Measurements from ENCODE around the gene FBXO3. TPM values are rescaled to one million over a fixed set of nuclear protein-coding genes. Genes with fewer than 3 reads are reported as not detected.

Gene FBXO3
- total RNA-seq, 1 donor from 2014 or later, result 29.7 TPM

DNA sequence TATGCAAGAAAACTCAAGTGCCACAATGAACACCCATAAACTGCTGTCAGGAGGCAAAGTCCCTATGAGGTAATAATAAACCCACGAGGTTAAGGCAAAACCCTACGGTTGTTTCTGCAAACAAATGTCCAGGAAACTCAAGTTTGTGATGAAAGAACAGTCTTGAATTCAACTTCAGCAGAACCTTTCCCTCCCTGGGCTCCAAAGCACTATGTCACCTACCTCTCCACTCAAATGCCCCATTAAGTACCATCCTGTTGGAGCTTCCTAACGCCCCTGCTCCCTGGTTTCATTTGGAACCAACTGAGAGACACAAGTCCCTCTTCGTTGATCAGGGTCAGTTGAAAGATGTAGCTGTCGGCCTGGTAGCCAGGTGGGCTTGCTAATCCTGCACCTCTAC lies 71.1 kb downstream of the FBXO3 start:
- Histone ChIP-seq H3K36me3 (peaks cover 0 to 5% of the 10 kb centered on the region in 2 donors), H3K27ac (no peak overlapping the region), H3K4me1 (peaks cover 31% of the 10 kb centered on the region), H3K4me3 (no peak overlapping the region), H3K27me3 (no peaks in the 10 kb centered on the region), H3K9me3 (no peaks in the 10 kb centered on the region)
- TF ChIP-seq POLR2A (IDR thresholded peaks at IDR 0.05) (no peak), POLR2AphosphoS5 (IDR thresholded peaks at IDR 0.05; ENCODE audit: insufficient read depth in 1 of 2, low read depth in 1 of 2) (no peak)
- TF ChIP-seq, protein P1, sequence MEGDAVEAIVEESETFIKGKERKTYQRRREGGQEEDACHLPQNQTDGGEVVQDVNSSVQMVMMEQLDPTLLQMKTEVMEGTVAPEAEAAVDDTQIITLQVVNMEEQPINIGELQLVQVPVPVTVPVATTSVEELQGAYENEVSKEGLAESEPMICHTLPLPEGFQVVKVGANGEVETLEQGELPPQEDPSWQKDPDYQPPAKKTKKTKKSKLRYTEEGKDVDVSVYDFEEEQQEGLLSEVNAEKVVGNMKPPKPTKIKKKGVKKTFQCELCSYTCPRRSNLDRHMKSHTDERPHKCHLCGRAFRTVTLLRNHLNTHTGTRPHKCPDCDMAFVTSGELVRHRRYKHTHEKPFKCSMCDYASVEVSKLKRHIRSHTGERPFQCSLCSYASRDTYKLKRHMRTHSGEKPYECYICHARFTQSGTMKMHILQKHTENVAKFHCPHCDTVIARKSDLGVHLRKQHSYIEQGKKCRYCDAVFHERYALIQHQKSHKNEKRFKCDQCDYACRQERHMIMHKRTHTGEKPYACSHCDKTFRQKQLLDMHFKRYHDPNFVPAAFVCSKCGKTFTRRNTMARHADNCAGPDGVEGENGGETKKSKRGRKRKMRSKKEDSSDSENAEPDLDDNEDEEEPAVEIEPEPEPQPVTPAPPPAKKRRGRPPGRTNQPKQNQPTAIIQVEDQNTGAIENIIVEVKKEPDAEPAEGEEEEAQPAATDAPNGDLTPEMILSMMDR (IDR thresholded peaks at IDR 0.05), result no peak
- peak in 1 of 2 donors; percentile 83 for DNase-seq (ENCODE audit: extremely low spot score in 2 of 2)
- intact Hi-C loops (cut with DNase I), result loop anchor here (5.0 to 10.0 kb wide), 2 partner anchors 34 to 232 kb away; partner anchors contain the start of gene CD59

DNA sequence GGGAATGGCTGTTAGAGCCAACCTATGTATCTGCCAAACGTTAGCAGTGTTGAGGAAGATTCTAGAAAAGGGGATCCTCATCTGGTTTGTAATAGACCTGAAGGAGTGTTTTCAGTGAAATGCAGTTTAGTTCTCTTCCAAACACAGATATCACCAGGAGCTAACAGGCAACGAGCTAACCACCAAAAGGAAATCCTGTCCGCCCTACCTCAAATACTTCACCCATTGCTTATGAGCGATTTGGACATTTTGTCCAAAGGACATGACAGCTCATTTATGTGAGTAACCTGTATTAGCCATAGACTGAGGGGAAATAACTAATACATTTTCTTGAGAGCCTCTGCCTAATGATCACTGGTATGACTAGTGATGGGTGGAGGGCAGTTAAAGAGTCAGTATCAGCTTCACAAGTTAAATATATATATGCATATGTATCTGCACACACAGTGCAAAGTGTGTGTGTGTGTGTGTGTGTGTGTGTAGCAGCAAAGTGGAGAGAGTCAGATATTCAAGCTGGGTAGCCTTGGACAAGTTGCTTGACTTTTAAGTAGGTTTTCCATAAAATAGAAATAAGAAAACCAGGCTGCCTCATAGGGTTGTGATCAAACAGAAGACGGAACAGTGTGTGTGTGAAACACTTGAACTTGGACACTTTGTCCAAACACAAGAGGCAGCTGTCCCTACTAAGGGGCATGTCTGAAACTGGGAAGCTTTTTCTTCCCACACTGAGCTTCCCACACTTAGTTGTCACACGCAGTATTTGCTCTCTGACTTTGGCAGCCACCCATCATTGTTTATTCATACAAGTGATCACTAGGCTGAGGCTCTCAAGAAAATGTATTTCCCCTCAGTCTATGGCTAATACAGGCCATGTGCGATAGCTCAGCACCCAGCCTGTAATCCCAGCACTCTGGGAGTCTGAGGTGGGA lies 72.8 kb downstream of the FBXO3 start:
- Histone ChIP-seq H3K36me3 (no peaks in the 10 kb centered on the region), H3K4me1 (peaks cover 31% of the 10 kb centered on the region), H3K4me3 (peak overlapping the region; percentile 51 to 64), H3K27me3 (no peaks in the 10 kb centered on the region), H3K27ac (peak overlapping the region; percentile 75), H3K9me3 (no peaks in the 10 kb centered on the region)
- intact Hi-C loops (cut with DNase I), result loop anchor here (5.0 to 10.0 kb wide), 2 partner anchors 36 to 233 kb away; partner anchors contain the start of gene CD59
- TF ChIP-seq POLR2AphosphoS5 (IDR thresholded peaks at IDR 0.05; ENCODE audit: insufficient read depth in 1 of 2, low read depth in 1 of 2) (no peak), POLR2A (IDR thresholded peaks at IDR 0.05) (no peak)
- TF ChIP-seq, protein P1 (IDR thresholded peaks at IDR 0.05), result no peak
- peak in 1 of 2 donors; percentile 82 for DNase-seq (ENCODE audit: extremely low spot score in 2 of 2)

DNA sequence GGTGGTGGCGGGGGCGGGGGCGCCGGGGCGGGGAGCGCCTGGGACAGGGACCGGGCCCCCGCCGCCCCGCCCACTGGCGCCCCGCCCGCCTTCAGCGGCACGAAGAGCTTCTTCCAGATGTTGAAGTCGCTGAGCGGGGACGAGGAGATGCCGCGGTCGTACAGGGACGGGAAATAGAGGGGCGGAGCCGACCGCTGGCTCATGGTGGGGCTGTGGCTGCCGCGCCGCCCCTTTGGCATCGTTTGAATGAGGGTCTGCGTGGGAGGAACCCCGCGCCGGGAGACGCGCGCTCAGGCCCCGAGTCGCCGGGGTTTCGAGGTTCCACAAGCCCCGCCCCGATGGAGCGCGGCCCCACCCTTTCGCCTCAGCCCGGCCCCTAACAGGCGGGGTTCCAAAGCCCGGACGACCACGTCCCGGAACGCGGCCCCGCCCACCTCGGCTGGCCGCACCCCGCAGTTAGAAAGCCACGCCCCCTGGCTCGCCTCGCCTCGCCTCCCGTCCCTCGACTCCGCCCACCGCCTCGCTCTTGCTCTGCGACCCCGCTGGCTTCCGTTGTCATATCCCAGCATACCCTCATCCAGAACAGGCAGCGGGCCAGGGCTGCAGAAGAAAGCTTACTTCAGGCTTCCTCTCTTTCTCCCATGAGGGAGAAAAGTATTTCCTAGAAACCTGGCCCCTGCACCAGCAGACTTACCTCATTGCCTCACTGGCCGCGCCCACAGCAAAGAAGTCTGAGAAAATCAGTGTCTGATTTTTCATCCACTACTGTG lies 73.6 kb downstream of the FBXO3 start, which contains the start of gene C11orf91:
TSS of gene C11orf91 (minus strand) at position 325 of the 770 bp plus-strand sequence. CDS start at position 239, 86 bp downstream.
- Histone ChIP-seq H3K36me3 (no peaks in the 10 kb centered on the region), H3K27me3 (no peaks in the 10 kb centered on the region), H3K4me1 (peaks cover 31% of the 10 kb centered on the region), H3K9me3 (no peaks in the 10 kb centered on the region), H3K27ac (peak within 1 kb of the TSS; percentile 75), H3K4me3 (peak within 1 kb of the TSS; percentile 51 to 64)
- intact Hi-C loops (cut with DNase I), result loop anchor here (5.0 to 10.0 kb wide), 2 partner anchors 37 to 234 kb away; partner anchors contain the start of gene CD59
- DNase-seq (ENCODE audit: extremely low spot score in 2 of 2), result peak in 1 of 2 donors; percentile 93
- peak in 1 of 2 donors; percentile 32 for TF ChIP-seq POLR2A (IDR thresholded peaks at IDR 0.05)
- TF ChIP-seq POLR2AphosphoS5 (IDR thresholded peaks at IDR 0.05; ENCODE audit: insufficient read depth in 1 of 2, low read depth in 1 of 2), result peak; percentile 83 to 86
- TF ChIP-seq, protein P1 (IDR thresholded peaks at IDR 0.05), result no peak

DNA sequence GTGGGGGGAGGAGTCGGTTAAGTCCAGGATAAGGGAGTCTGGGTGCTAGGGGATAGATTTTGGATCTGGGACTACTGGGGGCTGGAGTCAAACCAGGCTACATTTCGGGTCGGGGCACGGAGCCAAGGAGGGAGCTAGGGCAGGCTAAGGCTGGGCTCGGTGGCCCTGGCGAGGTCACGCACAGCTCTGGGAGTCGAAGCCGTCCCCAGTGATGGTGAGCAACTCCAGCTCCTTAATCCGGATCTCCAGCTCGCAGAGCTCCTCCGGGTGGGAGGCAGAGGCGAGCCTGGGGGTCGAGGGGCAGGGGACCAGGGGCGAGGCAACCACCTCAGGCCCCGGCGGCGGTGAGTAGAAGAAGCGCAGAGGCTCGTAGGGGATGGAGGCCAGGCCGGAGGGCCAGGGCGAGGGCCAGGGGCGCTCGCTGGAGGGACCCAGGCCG lies 74.2 kb downstream of the FBXO3 start:
- no peak for TF ChIP-seq POLR2AphosphoS5 (IDR thresholded peaks at IDR 0.05; ENCODE audit: insufficient read depth in 1 of 2, low read depth in 1 of 2)
- TF ChIP-seq, protein P1 (IDR thresholded peaks at IDR 0.05), result no peak
- TF ChIP-seq POLR2A (IDR thresholded peaks at IDR 0.05), result no peak
- H3K9me3 ChIP-seq, result no peaks in the 10 kb centered on the region
- no peaks in the 10 kb centered on the region for H3K27me3 ChIP-seq
- peak overlapping the region; percentile 75 for H3K27ac ChIP-seq
- intact Hi-C loops (cut with DNase I), result loop anchor here (5.0 to 10.0 kb wide), 2 partner anchors 37 to 235 kb away; partner anchors contain the start of gene CD59
- H3K4me3 ChIP-seq, result peak overlapping the region; percentile 51 to 64
- peaks cover 31% of the 10 kb centered on the region for H3K4me1 ChIP-seq
- peak in 1 of 2 donors; percentile 88 for DNase-seq (ENCODE audit: extremely low spot score in 2 of 2)
- H3K36me3 ChIP-seq, result no peaks in the 10 kb centered on the region
